GOT3 (cell line): ENCODE measurements around the gene NAA40.

Experiments used
- DNase-seq: peaks from one replicate; lab custom pipeline; 2025; ENCODE audit warnings: mixed read lengths; lab: John Stamatoyannopoulos, UW

Gene NAA40

DNA sequence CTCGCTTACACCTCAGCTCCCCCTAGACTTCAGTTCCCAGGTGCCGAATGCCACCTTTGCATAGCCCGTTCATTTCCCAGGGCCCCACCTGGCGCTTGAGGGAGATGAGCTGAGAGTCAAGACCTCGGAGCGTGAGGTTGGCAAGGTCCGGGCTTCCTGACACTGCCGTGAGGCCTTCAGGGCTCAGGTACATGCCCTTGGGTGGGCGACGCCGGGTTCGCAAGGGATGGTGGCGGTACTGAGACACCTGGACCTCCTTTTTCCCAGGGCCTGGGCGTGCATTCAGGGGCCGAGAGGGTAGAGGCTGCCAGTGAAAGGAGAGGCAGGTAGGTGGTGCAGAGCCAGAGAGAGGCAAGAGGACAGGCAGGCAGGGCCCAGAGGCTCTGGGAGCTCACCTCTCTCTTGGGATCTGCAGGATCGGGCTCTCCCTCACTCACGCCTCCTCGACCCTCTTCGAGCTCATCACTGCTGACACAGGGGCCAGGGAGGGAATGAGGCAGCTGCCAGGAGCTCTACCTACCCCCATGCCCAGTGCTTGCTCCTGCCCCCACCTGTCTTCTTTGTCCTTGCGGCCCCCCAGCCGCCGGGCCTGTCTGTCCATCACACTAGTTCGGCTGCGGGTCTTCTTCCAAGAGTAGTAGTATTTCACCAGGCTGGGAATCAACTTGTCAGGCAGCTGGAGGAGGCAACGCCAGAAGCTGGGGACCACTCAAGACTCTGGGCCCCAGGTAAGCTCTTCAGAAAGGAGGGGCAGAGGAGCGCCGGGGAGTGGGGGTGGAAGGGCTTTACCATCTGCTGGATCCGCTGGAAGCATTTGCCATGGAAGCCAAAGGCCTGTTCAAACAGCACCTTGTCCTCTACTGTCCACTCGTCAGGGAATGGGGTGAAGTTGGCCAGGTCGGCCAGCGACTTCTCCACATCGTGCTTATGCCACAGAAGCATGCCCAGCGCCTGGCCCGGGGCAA, 24.7 kb upstream of the NAA40 start:
- DNase-seq, result no peak

DNA sequence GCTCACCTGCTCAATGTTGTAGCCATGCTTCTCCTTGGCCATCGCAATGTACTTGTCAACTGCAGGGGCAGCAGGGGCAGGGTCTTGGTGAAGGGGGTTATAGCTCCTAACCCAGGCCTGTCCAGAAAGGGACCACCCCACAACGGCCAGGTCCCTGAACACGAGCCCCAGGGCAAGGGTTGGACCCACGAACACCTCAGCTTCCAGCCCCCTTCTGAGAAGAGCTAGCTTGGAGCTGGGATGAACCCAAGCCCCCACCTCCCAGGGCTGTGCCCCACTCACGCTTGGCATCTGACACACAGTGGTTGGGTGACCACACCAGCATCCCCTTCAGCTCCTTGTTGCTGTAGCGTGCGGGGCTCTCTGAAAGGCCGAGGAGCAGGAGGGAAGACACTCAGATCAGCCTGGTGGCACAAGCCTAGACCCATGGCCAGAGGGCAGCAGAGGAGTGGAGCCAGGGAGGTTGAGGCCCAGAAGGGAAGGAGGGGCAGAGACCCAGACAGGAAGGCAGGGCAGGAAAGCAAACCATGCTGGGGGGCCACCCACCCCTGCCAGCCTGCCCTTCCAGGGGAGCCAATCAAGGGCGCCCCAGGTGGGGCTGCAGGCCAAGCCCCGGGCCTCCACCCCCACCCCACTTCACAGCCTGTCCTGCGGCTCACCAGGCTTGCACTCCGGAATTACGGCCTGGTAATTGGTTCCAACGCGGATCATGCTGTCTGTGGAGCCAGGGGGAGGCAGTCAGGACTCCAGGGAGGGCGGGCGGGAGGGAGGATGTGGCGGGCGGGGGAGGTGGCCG, 23.7 kb upstream of the NAA40 start:
- DNase-seq, result no peak

DNA sequence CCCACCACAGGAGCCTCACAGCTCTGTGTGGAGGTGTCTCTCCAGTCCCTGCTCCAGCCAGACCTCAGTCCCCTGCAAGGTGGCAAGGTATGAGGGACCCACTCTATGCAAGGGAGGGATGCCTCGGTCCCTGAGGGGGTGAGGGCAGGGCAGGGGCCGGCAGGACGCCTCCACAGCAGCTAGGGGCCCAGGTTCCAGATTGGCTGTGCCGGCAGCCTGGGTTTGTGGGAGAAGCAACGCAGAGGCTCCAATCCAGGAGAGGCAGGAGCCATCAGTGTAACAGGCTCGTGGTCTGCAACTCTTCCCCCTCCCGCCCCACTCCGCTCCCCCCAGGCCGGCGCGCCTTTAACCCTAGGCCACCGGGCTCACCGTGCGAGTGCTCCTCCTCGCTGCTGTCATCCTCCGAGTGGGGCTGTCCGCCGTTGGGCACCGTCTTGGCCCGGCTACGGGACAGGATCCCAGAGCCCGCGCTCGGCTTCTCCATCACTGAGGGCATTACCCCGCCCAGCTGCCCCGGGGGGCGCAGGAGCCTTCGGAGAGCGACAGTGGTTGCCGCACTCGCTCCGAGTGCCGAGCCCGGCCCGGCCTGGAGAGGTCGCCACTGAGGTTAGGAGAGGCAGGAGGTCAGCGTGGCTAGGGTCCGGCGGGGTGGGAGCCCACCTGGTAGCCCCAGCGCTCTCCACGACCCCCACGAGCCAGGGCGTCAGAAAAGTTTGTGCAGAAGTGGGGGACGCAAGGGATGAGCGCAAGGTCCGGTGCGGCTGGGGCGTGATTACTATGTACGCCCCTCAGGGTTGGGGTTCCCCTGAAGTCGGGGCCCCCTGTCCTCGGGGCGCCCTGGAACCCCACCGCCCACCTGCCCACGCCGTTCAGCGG, 22.6 kb upstream of the NAA40 start:
- DNase-seq, result no peak

- no peak for DNase-seq
These were observed 21.7 kb upstream of the NAA40 start, which contains the start of gene RCOR2 for GRCh38 chr11:63916837-63917691. RCOR2 (minus strand) TSS chr11:63917164; CDS start chr11:63916456, 708 bp downstream.

- no peak for DNase-seq
These were observed 20.9 kb upstream of the NAA40 start for GRCh38 chr11:63917692-63918506.

DNA sequence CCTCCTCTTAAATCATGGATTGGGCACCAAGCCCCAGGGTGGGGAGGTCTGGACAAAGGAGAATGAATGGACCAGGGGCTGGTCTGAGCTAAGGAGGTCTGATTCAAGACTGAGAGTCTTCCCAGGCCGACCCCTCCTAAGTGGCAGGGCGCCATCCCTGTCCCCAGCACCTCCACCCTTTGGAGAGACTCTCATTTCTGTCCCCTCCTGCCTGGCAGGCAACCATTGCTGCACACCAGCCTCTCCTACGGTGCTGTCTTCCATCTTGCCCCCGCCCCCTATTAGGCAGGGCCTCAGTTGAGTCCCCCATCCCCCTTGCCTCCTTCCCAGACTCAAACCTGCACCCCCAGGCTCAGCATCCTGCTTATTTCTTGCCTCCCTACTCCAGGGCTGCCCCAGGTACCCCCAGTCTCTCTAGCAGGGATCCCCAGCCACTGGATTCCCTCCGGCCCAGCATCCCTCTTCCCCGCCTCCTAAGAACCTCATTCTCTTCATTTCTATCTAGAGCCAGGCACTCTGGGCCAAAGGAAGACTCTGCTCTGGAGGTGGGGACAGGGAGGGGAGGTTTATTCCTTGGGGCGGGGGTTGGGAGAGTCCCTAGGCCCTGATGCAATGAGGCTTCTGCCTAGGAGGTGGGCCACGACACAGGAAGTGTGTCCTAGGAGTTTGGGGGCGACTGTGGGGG, 20.2 kb upstream of the NAA40 start:
- no peak for DNase-seq

DNA sequence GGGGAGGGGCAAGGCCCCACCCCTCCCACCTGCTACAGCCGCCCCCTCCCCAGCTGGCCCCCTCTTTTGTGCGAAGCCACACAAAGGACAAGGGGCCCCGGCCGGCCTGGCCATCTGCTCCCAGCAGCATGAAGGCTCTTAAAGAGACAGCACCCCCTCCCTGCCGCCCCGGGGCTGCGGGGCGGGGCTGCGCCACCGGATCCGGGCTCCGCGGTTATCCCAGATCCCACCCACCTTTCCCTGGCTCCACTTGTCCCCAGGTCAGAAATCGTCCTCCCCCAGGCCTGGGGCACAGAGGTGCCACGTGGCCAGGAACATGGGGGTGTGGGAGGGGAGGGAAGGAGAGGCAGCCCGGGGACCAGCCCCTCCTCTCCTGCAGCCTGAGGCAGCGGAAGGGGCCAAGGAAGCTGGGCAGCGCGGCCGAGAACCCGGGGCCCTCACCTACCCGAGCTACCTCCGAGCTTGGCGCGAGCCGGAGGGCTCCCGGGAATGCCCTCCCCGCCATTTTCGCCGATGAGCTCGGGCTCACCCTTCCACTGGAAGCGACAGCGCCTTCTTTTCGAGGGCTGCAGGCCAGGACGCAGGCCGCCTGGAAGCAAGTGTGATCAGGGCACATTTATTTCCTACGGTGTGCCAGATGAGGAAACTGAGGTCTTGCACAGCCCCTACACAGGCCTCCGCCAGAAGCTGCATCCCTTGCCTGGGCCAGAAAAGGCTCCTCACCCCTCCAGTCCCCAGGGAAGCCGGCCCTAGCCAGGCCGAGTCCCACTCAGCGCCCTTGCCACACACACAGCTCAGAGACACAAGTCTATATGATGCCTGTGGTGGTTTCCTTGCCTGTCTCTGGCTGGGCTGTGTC, 19.3 kb upstream of the NAA40 start:
- no peak for DNase-seq

DNA sequence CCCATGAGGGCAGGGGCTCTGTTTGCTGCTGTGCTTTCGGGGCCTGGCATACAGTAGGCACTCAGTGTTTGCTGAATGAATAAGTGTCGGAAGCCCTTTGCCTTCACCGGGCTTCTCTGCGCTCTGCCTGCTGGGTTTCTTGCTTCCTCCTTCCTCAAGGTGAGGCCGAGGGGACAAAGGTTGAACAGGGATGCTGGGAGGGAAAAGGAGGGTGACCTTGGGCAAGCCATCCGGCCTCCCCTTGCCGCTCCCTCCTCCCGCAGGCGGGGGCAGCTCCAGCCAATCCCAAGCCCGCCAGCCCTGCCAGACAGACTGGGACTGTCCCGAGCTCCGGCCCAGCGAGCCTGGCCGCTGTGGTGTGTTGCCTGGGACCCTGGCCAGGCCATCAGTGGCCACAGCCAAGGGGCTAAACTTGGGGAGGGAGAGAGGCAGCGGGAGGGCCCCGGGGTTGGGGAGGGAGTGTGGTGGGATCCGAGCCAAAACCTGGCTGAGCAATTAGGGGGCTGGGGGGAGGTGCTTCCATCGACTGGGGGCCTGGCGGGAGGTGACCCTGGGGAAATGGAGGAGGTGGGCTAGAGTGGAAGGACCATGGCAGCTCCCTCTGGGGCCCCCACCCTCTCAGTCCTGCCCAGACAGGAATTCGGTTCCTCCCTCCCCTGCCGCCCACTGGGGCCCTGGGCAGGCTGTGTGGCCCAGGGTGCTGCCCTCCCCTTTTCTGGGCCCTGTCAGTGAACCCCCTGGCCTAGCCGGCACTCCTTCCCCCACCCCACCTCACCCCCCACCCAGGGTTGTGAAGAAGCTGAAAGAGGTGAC, 18.5 kb upstream of the NAA40 start:
- no peak for DNase-seq

- no peak for DNase-seq
These were observed 17.8 kb upstream of the NAA40 start for GRCh38 chr11:63920939-63921417.

GRCh38 chr11:63922673-63923192, 16.1 kb upstream of the NAA40 start:
- DNase-seq, result no peak

DNA sequence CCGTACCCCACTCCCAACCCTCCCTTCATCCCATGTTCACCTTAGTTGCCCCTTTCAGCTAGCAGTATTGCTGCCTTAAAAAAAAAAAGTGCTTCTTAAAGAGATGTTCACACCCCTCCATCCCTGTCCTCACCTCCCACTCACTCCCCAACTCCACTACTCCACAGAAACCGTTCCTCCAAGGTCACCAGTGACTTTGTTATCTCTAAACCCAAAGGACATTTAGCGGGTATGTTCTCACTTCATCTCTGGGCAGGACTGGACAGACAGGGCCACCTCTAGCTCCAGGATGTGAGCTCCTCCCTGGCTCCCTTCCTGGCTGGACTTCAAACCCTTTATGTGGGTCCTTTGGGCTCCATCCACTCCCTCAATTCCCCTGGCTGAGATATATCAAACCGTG, 15.5 kb upstream of the NAA40 start:
- no peak for DNase-seq

DNA sequence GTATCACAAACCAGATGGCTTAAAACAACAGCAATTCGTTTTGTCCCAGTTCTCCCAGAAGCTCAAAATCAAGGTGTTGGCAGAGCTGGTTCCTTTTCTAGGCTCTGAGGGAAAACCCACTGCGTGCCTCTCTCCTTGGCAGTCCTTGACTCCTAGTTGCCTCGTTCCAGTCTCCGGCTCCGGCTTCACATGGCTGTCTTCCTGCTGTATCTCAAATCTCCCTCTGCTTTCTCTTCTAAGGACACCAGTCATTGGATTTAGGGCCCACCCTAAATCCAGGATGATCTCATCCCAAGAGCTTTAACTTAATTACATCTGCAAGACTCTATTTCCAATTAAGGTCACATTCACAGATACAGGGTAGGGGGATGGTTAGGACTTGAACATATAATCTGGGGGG, 9.2 kb upstream of the NAA40 start:
- DNase-seq, result no peak

DNA sequence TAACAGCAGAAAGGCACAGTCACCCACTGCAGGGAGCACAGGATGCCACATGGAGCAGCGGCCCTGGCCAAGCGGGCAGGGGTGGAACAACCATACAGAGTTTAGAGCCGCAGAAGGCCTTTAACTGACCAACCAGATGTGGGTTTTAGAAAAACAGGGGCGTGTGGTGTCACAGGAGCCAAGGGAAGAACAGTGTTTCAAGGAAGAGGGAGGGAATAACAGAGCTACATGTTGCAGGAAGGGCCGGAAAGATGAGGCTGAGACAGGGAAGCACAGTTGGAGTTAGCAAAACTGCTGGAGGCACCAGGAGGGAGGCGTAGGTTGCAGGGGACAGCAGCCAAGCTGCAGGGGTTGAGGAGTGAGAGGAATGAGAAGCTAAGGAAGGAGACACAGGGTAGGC, 7.8 kb upstream of the NAA40 start:
- no peak for DNase-seq

DNA sequence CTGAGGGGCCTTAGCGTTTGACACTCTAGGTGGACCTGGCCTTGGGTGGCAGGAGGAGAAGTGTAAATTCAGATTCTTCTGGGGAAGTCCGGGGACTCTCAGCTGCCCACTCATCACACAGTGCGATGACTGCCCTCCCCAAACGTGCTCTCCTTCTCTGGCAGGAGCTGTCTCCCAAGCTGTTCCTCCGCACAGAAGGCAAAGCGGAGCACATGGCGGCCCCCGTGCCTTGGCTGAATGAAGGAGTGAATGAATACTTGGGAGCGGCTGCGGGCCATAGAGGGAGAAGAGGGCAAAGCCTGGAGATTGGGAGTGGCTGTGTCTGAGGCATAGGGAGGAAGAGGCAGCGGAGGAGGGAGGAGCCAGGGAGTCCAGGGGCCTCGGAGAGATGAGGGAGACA, 6.9 kb upstream of the NAA40 start:
- DNase-seq, result no peak

- no peak for DNase-seq
These were observed 5.3 kb upstream of the NAA40 start for GRCh38 chr11:63933459-63933858.

- DNase-seq, result no peak
These were observed 906 bp upstream of the NAA40 start for GRCh38 chr11:63937713-63938478.
